Glutamatergic neuron (in vitro differentiated cells): ENCODE results near the gene UNC5B. TPM values are rescaled to one million over a fixed set of nuclear protein-coding genes. Genes with fewer than 3 reads are reported as not detected.
A peak's percentile ranks its signal among the peaks of the same experiment; 100 is the strongest.

Experiments used
- DNase-seq: peaks from one replicate; pipeline ENCODE4 v3.0.0; 2022
- H3K27ac Mint-ChIP-seq: one replicate; pipeline ENCODE4 v1.8.0; 2020; ENCODE audit warnings: mild to moderate bottlenecking, mixed read lengths, inconsistent platforms; ENCODE audit not compliant: unreplicated experiment
- H3K27me3 Mint-ChIP-seq: one replicate; pipeline ENCODE4 v1.8.0; 2020; ENCODE audit warnings: mild to moderate bottlenecking, moderate library complexity, mixed read lengths, inconsistent platforms; ENCODE audit not compliant: unreplicated experiment
- H3K36me3 Mint-ChIP-seq: one replicate; pipeline ENCODE4 v1.8.0; 2020; ENCODE audit warnings: mild to moderate bottlenecking, mixed read lengths, inconsistent platforms; ENCODE audit not compliant: unreplicated experiment
- H3K4me1 Mint-ChIP-seq: one replicate; pipeline ENCODE4 v1.8.0; 2020; ENCODE audit warnings: mild to moderate bottlenecking, low read depth, mixed read lengths, inconsistent platforms; ENCODE audit not compliant: unreplicated experiment
- H3K4me3 Mint-ChIP-seq: one replicate; pipeline ENCODE4 v1.8.0; 2020; ENCODE audit warnings: mild to moderate bottlenecking, mixed read lengths, inconsistent platforms; ENCODE audit not compliant: unreplicated experiment
- H3K9me3 Mint-ChIP-seq: one replicate; pipeline ENCODE4 v1.8.0; 2020; ENCODE audit warnings: mild to moderate bottlenecking, moderate library complexity, mixed read lengths, inconsistent platforms; ENCODE audit not compliant: unreplicated experiment
- total RNA-seq: library from RNA; stranded (reverse); fragmentation: NEBNext Ultra II Directional; extraction: Animal tissue kit (Norgen Biotek cat#: 25700); gene quantifications from one replicate; pipeline ENCODE4 v1.2.1, GENCODE V29; 2021; ENCODE audit not compliant: unreplicated experiment
- TF ChIP-seq, protein P1 (sequence below): fragments of 200-600 bp; sonication (generic); IDR thresholded peaks from one replicate; pipeline ENCODE4 v1.5.0; 2021; ENCODE audit not compliant: partially characterized antibody, unreplicated experiment

Gene UNC5B
- total RNA-seq, 1 donor from 2014 or later = 22.6 TPM

DNA sequence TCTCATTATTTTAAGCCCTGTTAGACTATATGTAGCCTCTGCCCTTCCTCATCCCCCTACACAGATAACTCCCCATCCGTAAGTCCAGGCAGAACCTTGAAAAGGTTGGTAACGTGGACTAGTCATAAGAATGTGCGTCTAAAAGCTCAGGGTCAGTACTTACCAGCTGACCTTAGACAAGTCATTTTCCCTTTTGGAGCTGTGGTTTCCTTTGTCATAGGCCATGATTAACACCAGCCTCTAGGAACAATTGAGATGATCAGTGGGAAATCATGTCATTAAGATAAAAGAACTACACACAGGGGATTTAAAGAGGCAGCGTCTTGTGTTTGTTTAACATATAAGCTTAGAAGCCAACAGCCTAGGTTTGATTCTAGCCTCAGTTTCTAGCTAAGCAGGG is 6.9 kb upstream of the UNC5B start:
- no peak overlapping the region for H3K27ac Mint-ChIP-seq
- TF ChIP-seq, protein P1, sequence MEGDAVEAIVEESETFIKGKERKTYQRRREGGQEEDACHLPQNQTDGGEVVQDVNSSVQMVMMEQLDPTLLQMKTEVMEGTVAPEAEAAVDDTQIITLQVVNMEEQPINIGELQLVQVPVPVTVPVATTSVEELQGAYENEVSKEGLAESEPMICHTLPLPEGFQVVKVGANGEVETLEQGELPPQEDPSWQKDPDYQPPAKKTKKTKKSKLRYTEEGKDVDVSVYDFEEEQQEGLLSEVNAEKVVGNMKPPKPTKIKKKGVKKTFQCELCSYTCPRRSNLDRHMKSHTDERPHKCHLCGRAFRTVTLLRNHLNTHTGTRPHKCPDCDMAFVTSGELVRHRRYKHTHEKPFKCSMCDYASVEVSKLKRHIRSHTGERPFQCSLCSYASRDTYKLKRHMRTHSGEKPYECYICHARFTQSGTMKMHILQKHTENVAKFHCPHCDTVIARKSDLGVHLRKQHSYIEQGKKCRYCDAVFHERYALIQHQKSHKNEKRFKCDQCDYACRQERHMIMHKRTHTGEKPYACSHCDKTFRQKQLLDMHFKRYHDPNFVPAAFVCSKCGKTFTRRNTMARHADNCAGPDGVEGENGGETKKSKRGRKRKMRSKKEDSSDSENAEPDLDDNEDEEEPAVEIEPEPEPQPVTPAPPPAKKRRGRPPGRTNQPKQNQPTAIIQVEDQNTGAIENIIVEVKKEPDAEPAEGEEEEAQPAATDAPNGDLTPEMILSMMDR = no peak
- peaks cover 7% of the 10 kb centered on the region for H3K27me3 Mint-ChIP-seq
- H3K36me3 Mint-ChIP-seq = no peaks in the 10 kb centered on the region
- H3K9me3 Mint-ChIP-seq = no peaks in the 10 kb centered on the region
- no peaks in the 10 kb centered on the region for H3K4me1 Mint-ChIP-seq
- no peak for DNase-seq
- no peak overlapping the region for H3K4me3 Mint-ChIP-seq

DNA sequence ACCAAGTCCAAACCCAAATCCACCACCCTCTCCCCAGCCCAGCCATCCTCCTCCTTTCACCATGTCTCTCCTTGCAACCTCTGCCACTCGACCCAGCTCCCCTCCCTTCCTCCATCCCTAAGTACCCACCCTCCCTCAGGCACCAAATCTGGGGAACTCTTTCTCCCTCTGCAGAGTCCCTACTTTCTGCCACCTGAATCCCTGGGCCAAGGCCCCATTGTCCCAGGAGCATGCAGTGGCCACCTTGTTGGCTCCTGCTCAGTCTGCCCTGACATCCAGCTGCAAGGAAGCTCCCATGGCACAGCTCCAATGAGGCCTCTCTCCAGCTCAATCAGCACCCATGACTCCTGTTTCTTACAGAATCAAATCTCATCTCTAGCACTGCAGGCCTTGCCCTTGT is 5.5 kb upstream of the UNC5B start:
- Mint-ChIP-seq H3K4me1 (peaks cover 5% of the 10 kb centered on the region), H3K27ac (no peak overlapping the region), H3K4me3 (no peak overlapping the region), H3K27me3 (peaks cover 19% of the 10 kb centered on the region), H3K9me3 (peaks cover 2% of the 10 kb centered on the region), H3K36me3 (no peaks in the 10 kb centered on the region)
- no peak for DNase-seq
- TF ChIP-seq, protein P1 = no peak

DNA sequence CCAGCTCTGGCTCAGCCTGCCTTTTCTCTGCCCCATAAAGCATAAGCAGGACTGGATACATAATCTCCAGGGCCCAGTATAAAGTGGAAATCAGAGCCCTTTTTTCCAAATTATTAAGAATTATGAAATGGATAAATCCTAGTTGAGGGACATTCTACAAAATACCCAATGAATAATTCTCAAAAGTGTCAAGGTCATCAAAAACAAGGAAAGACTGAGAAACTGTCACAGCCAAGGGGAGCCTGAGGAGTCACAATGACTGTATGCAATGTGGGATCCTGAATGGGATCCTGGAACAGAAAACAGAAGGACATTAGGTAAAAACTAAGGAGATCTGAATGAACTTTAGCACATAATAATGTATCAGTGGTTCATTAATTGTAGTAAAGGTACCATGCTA is 4.8 kb upstream of the UNC5B start:
- Mint-ChIP-seq H3K27ac (no peak overlapping the region), H3K36me3 (no peaks in the 10 kb centered on the region), H3K4me3 (no peak overlapping the region), H3K27me3 (peaks cover 19% of the 10 kb centered on the region), H3K4me1 (peaks cover 7% of the 10 kb centered on the region), H3K9me3 (peaks cover 2% of the 10 kb centered on the region)
- TF ChIP-seq, protein P1 = no peak
- DNase-seq = no peak

DNA sequence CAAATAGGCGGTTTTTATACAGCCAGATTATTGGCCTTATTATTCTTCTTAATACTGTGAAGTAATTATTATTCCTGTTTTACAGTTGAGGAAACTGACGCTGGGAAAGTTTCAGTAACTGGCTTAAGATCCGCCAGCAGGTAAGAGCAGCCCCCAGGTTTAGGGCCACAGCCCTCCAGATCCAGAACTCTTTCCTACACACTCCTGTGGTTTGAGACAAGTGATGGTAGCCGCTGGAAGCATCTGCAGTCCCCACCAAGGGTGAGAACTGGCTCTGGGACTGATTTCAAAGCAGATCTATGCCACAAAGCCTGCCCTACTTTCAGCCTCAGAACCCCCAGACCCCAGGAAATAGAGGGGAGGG is 3.0 kb upstream of the UNC5B start:
- TF ChIP-seq, protein P1 = peak; percentile 30
- no peak overlapping the region for H3K27ac Mint-ChIP-seq
- H3K4me3 Mint-ChIP-seq = no peak overlapping the region
- H3K36me3 Mint-ChIP-seq = no peaks in the 10 kb centered on the region
- H3K4me1 Mint-ChIP-seq = peaks cover 10% of the 10 kb centered on the region
- peaks cover 23% of the 10 kb centered on the region for H3K27me3 Mint-ChIP-seq
- H3K9me3 Mint-ChIP-seq = peaks cover 4% of the 10 kb centered on the region
- DNase-seq = no peak

DNA sequence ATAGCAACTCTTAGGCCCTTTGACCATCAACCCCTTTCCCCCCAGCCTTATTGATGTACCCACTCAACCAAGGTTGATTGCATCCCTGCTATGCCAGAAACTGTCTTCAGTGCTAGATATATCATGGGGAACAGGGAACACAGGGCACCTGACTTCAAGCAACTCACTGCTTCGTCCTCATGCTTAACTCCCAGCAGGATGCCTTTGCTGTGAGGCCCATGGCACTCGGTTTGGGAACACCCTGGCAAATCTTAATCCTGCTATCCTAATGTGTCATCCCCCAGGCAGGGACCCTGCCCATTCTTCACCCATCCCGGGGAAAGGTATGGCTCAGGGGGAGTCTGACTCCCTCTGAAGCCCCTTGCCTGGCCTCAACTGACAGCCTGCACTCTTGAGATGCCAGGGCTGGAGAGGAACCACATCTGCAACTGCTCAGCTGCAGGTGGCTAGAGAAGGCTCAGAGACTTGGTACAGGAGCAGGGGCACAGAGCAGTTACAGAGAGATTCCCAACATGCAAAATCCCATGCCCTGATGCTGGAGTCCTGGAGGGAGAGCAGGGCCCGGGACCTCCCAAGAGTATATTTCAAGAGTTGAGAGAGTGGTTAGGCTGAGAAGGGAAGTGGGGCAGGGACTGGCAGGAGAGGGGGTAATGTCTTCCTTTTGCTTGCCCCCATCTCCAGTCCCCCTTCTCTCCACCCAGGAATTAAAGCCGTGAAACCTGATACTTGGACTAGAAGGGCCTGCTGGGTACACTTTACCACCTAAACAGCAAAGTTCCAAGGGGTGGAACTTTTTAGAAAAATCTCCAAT is 2.4 kb upstream of the UNC5B start:
- TF ChIP-seq, protein P1 = no peak
- peaks cover 5% of the 10 kb centered on the region for H3K9me3 Mint-ChIP-seq
- H3K4me3 Mint-ChIP-seq = no peak overlapping the region
- no peaks in the 10 kb centered on the region for H3K36me3 Mint-ChIP-seq
- peaks cover 11% of the 10 kb centered on the region for H3K4me1 Mint-ChIP-seq
- DNase-seq = no peak
- no peak overlapping the region for H3K27ac Mint-ChIP-seq
- H3K27me3 Mint-ChIP-seq = peaks cover 24% of the 10 kb centered on the region
